ENCODE data around the gene ZNF488.

DNA sequence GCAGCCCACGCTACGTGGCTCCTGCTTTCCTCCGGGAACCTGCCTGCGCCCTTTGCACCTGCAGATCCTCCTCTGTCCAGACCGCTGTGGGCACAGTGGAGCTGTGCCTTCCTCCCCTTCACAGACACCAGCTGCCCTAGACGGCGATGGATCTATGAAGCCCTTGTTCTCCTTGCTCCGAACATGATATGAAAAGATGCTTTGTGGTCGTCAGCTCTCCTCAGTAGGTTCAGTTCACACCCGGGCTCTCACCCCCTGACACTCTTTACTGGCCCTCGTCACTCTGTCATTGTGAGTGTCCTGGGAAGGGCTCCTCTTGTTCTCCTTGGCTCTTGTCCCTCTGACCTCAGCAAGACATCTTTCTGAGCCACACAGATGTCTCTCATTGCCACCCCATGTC lies 4.2 kb downstream of the ZNF488 start:
- no peak for TF ChIP-seq EZH2 (IDR thresholded peaks at IDR 0.05; ENCODE audit: borderline replicate concordance, low read length)
- TF ChIP-seq, protein P1, sequence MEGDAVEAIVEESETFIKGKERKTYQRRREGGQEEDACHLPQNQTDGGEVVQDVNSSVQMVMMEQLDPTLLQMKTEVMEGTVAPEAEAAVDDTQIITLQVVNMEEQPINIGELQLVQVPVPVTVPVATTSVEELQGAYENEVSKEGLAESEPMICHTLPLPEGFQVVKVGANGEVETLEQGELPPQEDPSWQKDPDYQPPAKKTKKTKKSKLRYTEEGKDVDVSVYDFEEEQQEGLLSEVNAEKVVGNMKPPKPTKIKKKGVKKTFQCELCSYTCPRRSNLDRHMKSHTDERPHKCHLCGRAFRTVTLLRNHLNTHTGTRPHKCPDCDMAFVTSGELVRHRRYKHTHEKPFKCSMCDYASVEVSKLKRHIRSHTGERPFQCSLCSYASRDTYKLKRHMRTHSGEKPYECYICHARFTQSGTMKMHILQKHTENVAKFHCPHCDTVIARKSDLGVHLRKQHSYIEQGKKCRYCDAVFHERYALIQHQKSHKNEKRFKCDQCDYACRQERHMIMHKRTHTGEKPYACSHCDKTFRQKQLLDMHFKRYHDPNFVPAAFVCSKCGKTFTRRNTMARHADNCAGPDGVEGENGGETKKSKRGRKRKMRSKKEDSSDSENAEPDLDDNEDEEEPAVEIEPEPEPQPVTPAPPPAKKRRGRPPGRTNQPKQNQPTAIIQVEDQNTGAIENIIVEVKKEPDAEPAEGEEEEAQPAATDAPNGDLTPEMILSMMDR (conservative IDR thresholded peaks at IDR 0.05 in 1 of 2, IDR thresholded peaks at IDR 0.05 in 1 of 2; ENCODE audit: extremely low read depth in 1 of 2, insufficient read depth in 1 of 2, low read depth in 1 of 2, low read length in 2 of 2), result no peak

Data from mammary epithelial cell (primary cell).